H1 (cell line): ENCODE data around the gene IPO9. TPM values are rescaled to one million over a fixed set of nuclear protein-coding genes. Genes with fewer than 3 reads are reported as not detected.

Source experiments
- CTCF ChIA-PET: fragments of 300-600 bp; sonication (Branson Sonifier 250); formaldehyde crosslinking; loops from one replicate; lab custom pipeline; 2021; ENCODE audit not compliant: partially characterized antibody; lab: Charles Lee
- POLR2A ChIA-PET: fragments of 300-600 bp; sonication (Branson Sonifier 250); formaldehyde crosslinking; loops from one replicate; lab custom pipeline; 2021; ENCODE audit warnings: inconsistent platforms; ENCODE audit not compliant: partially characterized antibody; lab: Charles Lee
- DNase-seq, 2 experiments: peaks; one replicate each; pipeline versions ENCODE4 v3.0.0 to v3.0.0-alpha.2; 2010 to 2022; ENCODE audit warnings: low spot score in 2 of 2, low read depth in 1 of 2, mixed read lengths in 1 of 2
- FAIRE-seq: peaks from 2 replicates; lab custom pipeline; 2011; peaks lifted over from hg19 to GRCh38; lab: Jason Lieb, UNC
- H2AFZ ChIP-seq: 2 replicates; pipeline ENCODE4 v1.8.1; 2012; ENCODE audit warnings: low read length, inconsistent platforms
- H2AK5ac ChIP-seq: 2 replicates; pipeline ENCODE4 v1.6.1; 2013; ENCODE audit warnings: low read depth, low read length
- H2BK120ac ChIP-seq: replicated peaks from 2 replicates; pipeline ENCODE3; 2013; ENCODE audit warnings: low read depth, low read length, inconsistent platforms
- H2BK12ac ChIP-seq: 2 replicates; pipeline ENCODE4 v1.6.1; 2013; ENCODE audit warnings: low read depth, low read length
- H2BK15ac ChIP-seq: 2 replicates; pipeline ENCODE4 v1.6.1; 2013; ENCODE audit warnings: low read length
- H2BK20ac ChIP-seq: 2 replicates; pipeline ENCODE4 v1.6.1; 2013; ENCODE audit warnings: low read length
- H2BK5ac ChIP-seq: 2 replicates; pipeline ENCODE4 v1.6.1; 2013; ENCODE audit warnings: low read depth, low read length
- H3K14ac ChIP-seq: 2 replicates; pipeline ENCODE4 v1.6.1; 2013; ENCODE audit warnings: inconsistent platforms; ENCODE audit not compliant: insufficient read length
- H3K18ac ChIP-seq: 2 replicates; pipeline ENCODE4 v1.6.1; 2013; ENCODE audit warnings: low read length; ENCODE audit errors: extremely low read depth
- H3K23ac ChIP-seq: 2 replicates; pipeline ENCODE4 v1.6.1; 2013; ENCODE audit warnings: inconsistent platforms; ENCODE audit not compliant: insufficient read length
- H3K23me2 ChIP-seq: 2 replicates; pipeline ENCODE4 v1.6.1; 2013; ENCODE audit warnings: low read depth, low read length
- H3K27ac ChIP-seq: 2 replicates; pipeline ENCODE4 v1.6.1; 2011; ENCODE audit warnings: low read depth, low read length, inconsistent platforms
- H3K27me3 ChIP-seq, 4 experiments: replicated peaks in 1 of 4; 1 replicate in 1 of 4; 2 replicates in 3 of 4; pipeline versions ENCODE4 v1.6.1 to v1.8.1; 2011 to 2013; ENCODE audit warnings: low read length in 3 of 4, mild to moderate bottlenecking in 3 of 4, inconsistent platforms in 2 of 4, mixed read lengths in 2 of 4, moderate library complexity in 1 of 4; ENCODE audit not compliant: control insufficient read depth in 3 of 4, insufficient read depth in 3 of 4; ENCODE audit errors: extremely low read depth in 1 of 4
- H3K36me3 ChIP-seq, 4 experiments: 2 replicates each; pipeline versions ENCODE4 v1.6.1 to v1.8.1; 2011 to 2013; ENCODE audit warnings: mild to moderate bottlenecking in 4 of 4, low read length in 3 of 4, moderate library complexity in 2 of 4, control low read depth in 1 of 4, inconsistent platforms in 1 of 4; ENCODE audit not compliant: insufficient read depth in 4 of 4, control insufficient read depth in 2 of 4
- H3K4ac ChIP-seq: replicated peaks from 2 replicates; pipeline ENCODE3; 2013; ENCODE audit warnings: low read length, low read depth, mixed read lengths, inconsistent platforms; ENCODE audit not compliant: insufficient read length
- H3K4me1 ChIP-seq, 4 experiments: replicated peaks in 1 of 4; 1 replicate in 1 of 4; 2 replicates in 3 of 4; pipeline versions ENCODE4 v1.6.1 to v1.8.1; 2011 to 2013; ENCODE audit warnings: low read length in 3 of 4, inconsistent platforms in 2 of 4, mixed read lengths in 1 of 4; ENCODE audit not compliant: insufficient read depth in 4 of 4, control insufficient read depth in 3 of 4
- H3K4me2 ChIP-seq, 2 experiments: 2 replicates each; pipeline versions ENCODE4 v1.6.1 to v1.8.1; 2011 to 2013; ENCODE audit warnings: low read depth in 2 of 2, low read length in 2 of 2, control low read depth in 1 of 2, inconsistent platforms in 1 of 2, mild to moderate bottlenecking in 1 of 2; ENCODE audit not compliant: insufficient read depth in 1 of 2
- H3K4me3 ChIP-seq, 4 experiments: fragments of 200-600, 300-600 bp in 1 of 4; sonication (generic), shearing (Covaris generic), sonication (Bioruptor Twin) in 1 of 4; 2 replicates each; pipeline versions ENCODE4 v1.5.1 to v1.8.1; 2011 to 2016; ENCODE audit warnings: low read length in 4 of 4, low read depth in 3 of 4, control low read depth in 2 of 4, inconsistent platforms in 2 of 4, mild to moderate bottlenecking in 2 of 4, mixed read lengths in 1 of 4, moderate library complexity in 1 of 4; ENCODE audit not compliant: insufficient read depth in 2 of 4; ENCODE audit errors: extremely low read depth in 1 of 4
- H3K56ac ChIP-seq: replicated peaks from 2 replicates; pipeline ENCODE3; 2013; ENCODE audit warnings: low read depth, mild to moderate bottlenecking, mixed read lengths, low read length, inconsistent platforms; ENCODE audit not compliant: insufficient read length
- H3K79me1 ChIP-seq: 2 replicates; pipeline ENCODE4 v1.6.1; 2013; ENCODE audit warnings: low read depth, low read length, control low read depth
- H3K79me2 ChIP-seq, 2 experiments: 2 replicates each; pipeline versions ENCODE4 v1.6.1 to v1.8.1; 2012 to 2013; ENCODE audit warnings: low read length in 2 of 2, mild to moderate bottlenecking in 2 of 2, inconsistent platforms in 1 of 2; ENCODE audit not compliant: insufficient read depth in 2 of 2, control insufficient read depth in 1 of 2
- H3K9ac ChIP-seq, 4 experiments: replicated peaks in 1 of 4; 1 replicate in 1 of 4; 2 replicates in 3 of 4; pipeline versions ENCODE4 v1.6.1 to v1.8.1; 2011 to 2013; ENCODE audit warnings: low read depth in 3 of 4, low read length in 3 of 4, control low read depth in 2 of 4, mild to moderate bottlenecking in 2 of 4, moderate library complexity in 2 of 4, inconsistent platforms in 1 of 4; ENCODE audit errors: extremely low read depth in 1 of 4
- H3K9me3 ChIP-seq, 2 experiments: 2 replicates each; pipeline versions ENCODE4 v1.6.1 to v1.8.1; 2012 to 2013; ENCODE audit warnings: mild to moderate bottlenecking in 2 of 2, moderate library complexity in 2 of 2, control low read depth in 1 of 2, inconsistent platforms in 1 of 2, low read depth in 1 of 2, low read length in 1 of 2, mixed read lengths in 1 of 2; ENCODE audit not compliant: insufficient read depth in 2 of 2
- H4K20me1 ChIP-seq, 2 experiments: replicated peaks in 1 of 2; 2 replicates each; pipeline versions ENCODE3 to v1.8.1; 2011 to 2013; ENCODE audit warnings: inconsistent platforms in 2 of 2, low read length in 2 of 2, mild to moderate bottlenecking in 1 of 2; ENCODE audit not compliant: insufficient read depth in 2 of 2, control insufficient read depth in 1 of 2
- H4K5ac ChIP-seq: 2 replicates; pipeline ENCODE4 v1.6.1; 2013; ENCODE audit warnings: low read length, low read depth, mixed read lengths, inconsistent platforms; ENCODE audit not compliant: insufficient read length
- H4K8ac ChIP-seq: 2 replicates; pipeline ENCODE4 v1.8.0; 2013; ENCODE audit warnings: mild to moderate bottlenecking, moderate library complexity, low read length, inconsistent platforms; ENCODE audit not compliant: insufficient read depth; ENCODE audit errors: extremely low read depth
- H4K91ac ChIP-seq: replicated peaks from 2 replicates; pipeline ENCODE3; 2013; ENCODE audit warnings: low read length, mixed read lengths, inconsistent platforms; ENCODE audit not compliant: insufficient read length
- BCL11A ChIP-seq, 2 experiments: IDR thresholded peaks; one replicate each; pipeline ENCODE4 v1.6.1; 2011; ENCODE audit warnings: low read depth in 2 of 2, low read length in 2 of 2, mild to moderate bottlenecking in 2 of 2
- BRCA1 ChIP-seq: IDR thresholded peaks from 2 replicates; pipeline ENCODE4 v1.6.1; 2012; ENCODE audit warnings: low read depth, low read length, improper control_type of control experiment
- CBX8 ChIP-seq: fragments of 300-800, 300-1000 bp; sonication (generic); IDR thresholded peaks from 2 replicates; pipeline ENCODE4 v1.7.1; 2016; ENCODE audit warnings: low read depth, low read length, borderline replicate concordance
- SIN3A ChIP-seq, 2 experiments: IDR thresholded peaks in 1 of 2; conservative IDR thresholded peaks in 1 of 2; 2 replicates each; pipeline ENCODE4 v1.6.1; 2011 to 2012; ENCODE audit warnings: low read length in 2 of 2, improper control_type of control experiment in 1 of 2, low read depth in 1 of 2, mild to moderate bottlenecking in 1 of 2
- SP2 ChIP-seq: IDR thresholded peaks from 2 replicates; pipeline ENCODE4 v1.6.1; 2012; ENCODE audit warnings: mild to moderate bottlenecking, low read length, inconsistent platforms
- WGBS, 2 experiments: shearing (Covaris generic) in 1 of 2; methylation state at CpG; one replicate each; pipeline versions ENCODE4 v1.1.6 to v1.1.7; 2013 to 2015; ENCODE audit warnings: low lambda C conversion rate in 2 of 2, mixed read lengths in 2 of 2, inconsistent platforms in 1 of 2, low coverage in 1 of 2, missing lambda C conversion rate in 1 of 2; ENCODE audit not compliant: insufficient replicate concordance in 2 of 2, insufficient coverage in 1 of 2, insufficient read length in 1 of 2; ENCODE audit errors: extremely low coverage in 1 of 2, missing lambda C conversion rate in 1 of 2; 5-methylcytosine and 5-hydroxymethylcytosine counted together
- long read RNA-seq, 2 experiments: library from RNA in 1 of 2; library from capped mRNA in 1 of 2; stranded (forward); transcript quantifications; one replicate each; pipeline ENCODE4 v2.0.0, GENCODE V29; 2021; ENCODE audit warnings: inconsistent platforms in 1 of 2
- polyA minus RNA-seq, 3 experiments: library from RNA; depleted of rRNA, polyadenylated mRNA; stranded (reverse); fragments of >200 nt; gene quantifications; 1 replicate in 2 of 3; 2 replicates in 1 of 3; pipeline ENCODE4 v1.2.3, GENCODE V29; 2011
- polyA plus RNA-seq, 7 experiments: library from polyadenylated mRNA; depleted of rRNA in 3 of 7; stranded (reverse) in 5 of 7; unstranded in 2 of 7; fragments of >200 nt in 5 of 7; fragments of 200-250 nt in 2 of 7; gene quantifications; 1 replicate in 5 of 7; 2 replicates in 1 of 7; 4 replicates in 1 of 7; pipeline versions ENCODE4 v1.2.1 to v1.2.3, GENCODE V29; 2011 to 2013; ENCODE audit warnings: missing spikeins in 2 of 7, mixed read lengths in 2 of 7
- total RNA-seq: library from RNA; stranded (reverse); fragmentation: NEBNext Ultra II Directional; extraction: Animal tissue kit (Norgen Biotek cat#: 25700); gene quantifications from 2 replicates; pipeline ENCODE4 v1.2.1, GENCODE V29; 2021
- TF ChIP-seq, protein P1 (sequence below): IDR thresholded peaks from 2 replicates; pipeline ENCODE4 v1.6.1; 2012; ENCODE audit warnings: inconsistent platforms

Gene IPO9
- total RNA-seq (122 and 124 TPM in 2 replicates), polyA plus RNA-seq (2011; rRNA removed) (60.4 and 61.0 TPM in 2 replicates), polyA minus RNA-seq (2011; rRNA and poly(A)+ RNA removed) (108 and 162 TPM in 2 replicates)
- 52.6 TPM for polyA plus RNA-seq (2011; cell fraction: cytosol; rRNA removed)
- 86.1 TPM for polyA plus RNA-seq (2011; cell fraction: nucleus; rRNA removed)
- polyA plus RNA-seq (2012, experiment 1 of 2), result 54.4 to 90.7 TPM (median 74.8 TPM) in 4 replicates
- 10.5 TPM for polyA plus RNA-seq (2012, experiment 2 of 2)
- 49.5 TPM for polyA plus RNA-seq (2013, experiment 1 of 2)
- 50.6 TPM for polyA plus RNA-seq (2013, experiment 2 of 2)
- 54.3 TPM for polyA minus RNA-seq (2011; cell fraction: cytosol; rRNA and poly(A)+ RNA removed)
- 55.7 TPM for polyA minus RNA-seq (2011; cell fraction: nucleus; rRNA and poly(A)+ RNA removed)
- long read RNA-seq, experiment 1, full-length matches to known transcripts, result 21 of 129 reads
- long read RNA-seq, experiment 1, partial matches to known transcripts, result 92 of 129 reads
- long read RNA-seq, experiment 1, other reads (novel, unspliced or antisense), result 16 of 129 reads
- long read RNA-seq, experiment 2, full-length matches to known transcripts, result 17 of 47 reads
- long read RNA-seq, experiment 2, partial matches to known transcripts, result 24 of 47 reads
- long read RNA-seq, experiment 2, other reads (novel, unspliced or antisense), result 6 of 47 reads

DNA sequence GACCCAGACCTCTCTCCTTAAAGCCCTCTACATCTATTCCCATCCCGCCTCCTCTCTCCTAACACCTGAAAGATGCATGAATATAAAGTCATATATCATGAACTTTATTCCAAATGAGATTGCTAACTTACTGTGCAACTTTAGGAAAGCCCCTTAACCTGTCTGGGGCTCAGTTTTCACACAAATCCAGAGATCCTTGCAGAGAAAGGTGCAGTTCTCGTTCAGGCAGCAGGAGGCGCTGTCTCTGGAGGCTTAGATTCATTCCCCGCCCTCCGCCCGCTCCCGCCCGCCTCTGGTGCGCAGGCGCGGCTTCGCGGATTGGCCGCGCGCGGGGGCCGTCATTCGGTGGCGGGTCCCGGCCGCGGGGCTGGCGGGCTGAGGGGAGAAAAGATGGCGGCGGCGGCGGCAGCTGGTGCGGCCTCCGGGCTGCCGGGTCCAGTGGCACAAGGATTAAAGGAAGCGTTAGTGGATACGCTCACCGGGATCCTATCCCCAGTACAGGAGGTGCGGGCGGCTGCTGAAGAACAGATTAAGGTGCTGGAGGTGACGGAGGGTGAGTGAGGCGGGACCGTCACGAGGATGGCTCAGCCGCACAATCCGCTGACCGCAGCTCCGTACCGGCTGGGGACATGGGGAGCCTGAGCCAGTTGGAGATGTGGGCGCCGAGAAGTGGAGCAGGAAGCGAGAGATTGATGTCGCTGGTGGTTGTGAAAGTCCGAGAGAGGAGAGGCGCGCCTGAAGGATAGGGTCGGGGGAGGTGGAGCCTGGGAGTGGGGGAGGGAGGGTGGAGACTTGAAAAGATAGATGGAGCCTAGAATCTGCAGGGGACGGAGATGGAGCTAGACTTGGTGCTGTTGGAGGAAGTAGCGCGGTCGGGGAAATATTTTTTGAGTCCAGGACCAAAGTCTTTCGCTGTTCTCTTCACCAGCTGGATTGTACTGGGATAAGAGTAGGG lies at the start of gene IPO9:
IPO9 (plus strand) TSS at position 338 of the 955 bp plus-strand sequence; CDS start at position 391, 53 bp downstream.
- peaks cover 38 to 50% of the 10 kb centered on the region in 2 experiments for H3K79me2 ChIP-seq
- TF ChIP-seq CBX8 (no peak), BCL11A (IDR thresholded peaks at IDR 0.05; ENCODE audit: low read depth in 2 of 2, low read length in 2 of 2) (no peak), SP2 (peak; percentile 10; the same call in 1 of the 2 replicates), SIN3A (conservative IDR thresholded peaks at IDR 0.05 in 1 of 2, IDR thresholded peaks at IDR 0.05 in 1 of 2; ENCODE audit: low read depth in 1 of 2, low read length in 2 of 2) (peak; percentile 42 to 72; a peak in 3 of 4 replicates), BRCA1 (no peak)
- TF ChIP-seq, protein P1, sequence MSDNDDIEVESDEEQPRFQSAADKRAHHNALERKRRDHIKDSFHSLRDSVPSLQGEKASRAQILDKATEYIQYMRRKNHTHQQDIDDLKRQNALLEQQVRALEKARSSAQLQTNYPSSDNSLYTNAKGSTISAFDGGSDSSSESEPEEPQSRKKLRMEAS, result peak; percentile 47; the same call in 1 of the 2 replicates

More for the DNA sequence above, at the start of gene IPO9:
- Histone ChIP-seq H3K9me3 (no peaks in the 10 kb centered on the region), H4K5ac (peak within 1 kb of the TSS; percentile 99), H4K20me1 (peaks cover 11 to 14% of the 10 kb centered on the region in 2 experiments), H3K79me1 (no peaks in the 10 kb centered on the region), H3K36me3 (no peaks in the 10 kb centered on the region; a peak in 1 of 8 replicates), H2AK5ac (0 out of 2 replicates have a peak within 1 kb of the TSS, but pooled peaks have one; percentile 68), H2BK5ac (peak within 1 kb of the TSS; percentile 100), H2BK20ac (no peak within 1 kb of the TSS), H3K4me2 (peak within 1 kb of the TSS; percentile 67 to 68), H3K23ac (no peak within 1 kb of the TSS), H3K23me2 (0 out of 2 replicates have a peak, but pooled peaks cover 3% of the 10 kb centered on the region), H2AFZ (peak within 1 kb of the TSS; percentile 88; the same call in 1 of the 2 replicates), H2BK15ac (0 out of 2 replicates have a peak within 1 kb of the TSS, but pooled peaks have one; percentile 75), H2BK12ac (peak within 1 kb of the TSS; percentile 95; the same call in 1 of the 2 replicates), H3K27me3 (no peaks in the 10 kb centered on the region), H3K14ac (peak within 1 kb of the TSS; percentile 35), H3K27ac (peak within 1 kb of the TSS; percentile 96), H2BK120ac (peak within 1 kb of the TSS; percentile 76), H4K91ac (peak within 1 kb of the TSS; percentile 94), H3K4ac (peak within 1 kb of the TSS; percentile 13), H3K4me1 (peaks cover 0 to 5% (median 1%) of the 10 kb centered on the region in 4 experiments; a peak in 3 of 7 replicates), H3K18ac (peak within 1 kb of the TSS; percentile 99), H3K4me3 (peak within 1 kb of the TSS; percentile 79 to 100 (median 98)), H4K8ac (peak within 1 kb of the TSS; percentile 100; the same call in 1 of the 2 replicates), H3K56ac (peak within 1 kb of the TSS; percentile 99), H3K9ac (peak within 1 kb of the TSS; percentile 93 to 100 (median 97))
- 2% methylated on average over 55 of the region's 58 CpGs; no CpG with 5 or more reads in 1 of the 2 experiments for WGBS, 2 experiments
- FAIRE-seq (no peak), DNase-seq (peak; percentile 82 to 99)
- ChIA-PET POLR2A (interaction anchor here (0.6 to 1.8 kb wide), 16 partner anchors 13 to 390 kb away, joined by 3 to 11 read pairs (median 3); partner anchors contain the start of gene ELF3), CTCF (interaction anchor here (0.8 to 4.1 kb wide), 13 partner anchors 8 to 317 kb away, joined by 3 to 19 read pairs (median 4); no protein-coding TSS in a partner anchor)
